GM10847 (cell line): ENCODE data around the gene IDH2.

Source experiments
- POLR2A ChIP-seq: IDR thresholded peaks from 2 replicates; pipeline ENCODE4 v1.6.1; 2011; ENCODE audit not compliant: insufficient read length; ENCODE audit errors: extremely low read depth

The IDH2 gene

DNA sequence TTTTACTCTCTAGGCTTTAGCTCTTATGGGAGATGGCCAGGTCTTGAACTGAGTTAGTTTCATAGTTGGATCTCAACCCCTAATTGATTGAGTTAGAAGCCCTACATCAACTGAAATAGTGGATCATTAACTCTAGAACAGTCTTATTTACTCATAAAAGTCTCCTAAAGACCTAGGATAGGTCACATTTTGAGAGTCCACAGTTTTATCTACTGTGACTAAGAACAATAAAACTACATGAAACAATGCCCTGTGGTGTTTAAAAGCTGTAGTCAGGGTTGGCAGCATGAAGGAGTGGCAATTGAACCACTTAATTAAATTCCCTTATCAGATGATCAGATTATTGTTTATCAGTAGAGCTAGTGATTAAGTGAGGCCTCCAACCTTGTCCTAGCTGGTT is 22.2 kb upstream of the IDH2 start:
- no peak for TF ChIP-seq POLR2A

GRCh38 chr15:90121086-90121485 is 18.8 kb upstream of the IDH2 start:
- TF ChIP-seq POLR2A, result no peak

GRCh38 chr15:90119367-90119766 is 17.1 kb upstream of the IDH2 start:
- no peak for TF ChIP-seq POLR2A

- TF ChIP-seq POLR2A, result no peak
Observed at GRCh38 chr15:90115783-90116182, 13.5 kb upstream of the IDH2 start.

GRCh38 chr15:90114451-90114901 is 12.2 kb upstream of the IDH2 start:
- TF ChIP-seq POLR2A, result no peak

DNA sequence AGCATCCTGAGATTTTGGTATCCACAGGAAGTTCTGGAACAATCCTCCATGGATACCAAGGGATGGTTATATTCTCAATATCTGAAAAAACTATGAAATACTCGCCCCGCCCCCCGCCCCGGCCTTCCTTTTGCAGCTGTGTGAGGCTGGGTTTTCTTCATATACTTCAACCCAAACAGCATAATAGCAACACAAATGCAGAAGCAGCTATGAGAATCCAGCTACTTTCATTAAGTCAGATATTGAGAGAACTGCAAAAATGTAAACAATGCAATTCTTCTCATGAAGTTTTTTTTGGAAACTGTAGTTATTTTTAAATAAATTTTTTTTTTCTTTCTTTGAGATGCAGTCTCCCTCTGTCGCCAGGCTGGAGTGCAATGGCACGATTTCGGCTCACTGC is 10.9 kb upstream of the IDH2 start:
- no peak for TF ChIP-seq POLR2A

- no peak for TF ChIP-seq POLR2A
Observed at GRCh38 chr15:90106522-90107117, 4.4 kb upstream of the IDH2 start.

DNA sequence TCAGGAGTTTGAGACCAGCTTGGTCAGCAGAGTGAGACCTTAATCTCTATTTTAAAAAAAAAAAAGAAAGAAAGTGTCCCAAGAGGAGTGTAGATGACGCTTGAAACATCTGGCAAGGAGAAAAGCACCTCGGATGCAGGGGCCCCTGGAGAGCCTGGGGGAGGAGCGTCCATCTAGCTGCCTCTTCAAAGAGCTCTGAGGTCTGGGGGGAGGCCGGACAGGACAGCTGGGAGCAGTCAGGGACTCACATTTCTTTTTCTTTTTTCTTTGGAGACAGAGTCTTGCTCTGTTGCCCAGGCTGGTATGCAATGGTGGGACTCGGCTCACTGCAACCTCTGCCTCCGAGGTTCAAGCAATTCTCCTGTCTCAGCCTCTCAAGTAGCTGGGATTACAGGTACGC is 3.3 kb upstream of the IDH2 start:
- TF ChIP-seq POLR2A, result no peak

- no peak for TF ChIP-seq POLR2A
Observed at GRCh38 chr15:90104551-90104950, 2.3 kb upstream of the IDH2 start.

GRCh38 chr15:90103701-90104329 is 1.5 kb upstream of the IDH2 start:
- TF ChIP-seq POLR2A, result no peak

DNA sequence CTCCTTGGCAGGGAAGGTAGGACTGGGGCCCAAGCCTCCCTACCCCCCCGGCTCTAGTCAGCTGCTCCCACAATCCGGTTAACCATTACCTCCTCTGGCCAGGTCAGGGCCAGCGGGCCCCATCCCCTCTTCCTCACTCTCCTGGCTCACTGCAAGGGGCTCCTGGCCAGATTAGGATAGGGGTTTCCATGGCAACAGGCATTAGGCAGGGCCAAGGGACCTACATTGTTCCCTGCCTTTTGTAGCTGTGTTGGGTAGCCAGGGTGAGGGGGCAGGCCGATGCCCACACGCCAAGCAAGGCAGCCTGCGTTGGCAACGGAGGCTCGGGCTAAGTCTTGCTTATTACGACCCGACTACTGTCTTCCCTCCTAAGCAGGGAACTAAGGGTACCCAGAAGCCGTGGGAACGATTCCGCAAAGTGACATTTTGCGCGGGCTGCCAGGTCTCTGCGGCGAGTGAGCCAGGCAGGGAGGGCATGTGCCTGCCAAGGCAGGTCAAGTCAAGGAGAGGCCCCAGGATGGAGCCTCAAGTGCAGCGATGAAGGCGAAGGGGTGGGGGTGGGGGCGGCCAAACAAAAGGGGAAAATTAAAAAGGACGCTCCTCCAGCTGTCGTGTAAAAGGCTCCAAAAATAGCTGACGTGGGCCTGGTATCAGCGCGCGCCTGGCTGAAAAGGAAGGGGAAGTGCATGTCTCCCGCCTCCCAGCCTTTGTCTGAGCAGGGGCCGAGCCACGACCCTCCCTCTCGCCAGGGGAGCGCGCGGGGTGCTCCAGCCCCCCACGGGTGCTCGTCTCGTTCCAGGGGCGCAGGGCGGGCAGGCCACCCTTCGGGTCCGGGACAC is 919 bp downstream of the IDH2 start:
- no peak for TF ChIP-seq POLR2A

- no peak for TF ChIP-seq POLR2A
Observed at GRCh38 chr15:90099868-90100831, 2.1 kb downstream of the IDH2 start.

- TF ChIP-seq POLR2A, result no peak
Observed at GRCh38 chr15:90099072-90099867, 3.0 kb downstream of the IDH2 start.

- TF ChIP-seq POLR2A, result no peak
Observed at GRCh38 chr15:90097475-90097874, 4.8 kb downstream of the IDH2 start.

GRCh38 chr15:90095521-90095959 is 6.7 kb downstream of the IDH2 start:
- TF ChIP-seq POLR2A, result no peak
